ENCODE results near the gene NDUFA13.

Gene NDUFA13

DNA sequence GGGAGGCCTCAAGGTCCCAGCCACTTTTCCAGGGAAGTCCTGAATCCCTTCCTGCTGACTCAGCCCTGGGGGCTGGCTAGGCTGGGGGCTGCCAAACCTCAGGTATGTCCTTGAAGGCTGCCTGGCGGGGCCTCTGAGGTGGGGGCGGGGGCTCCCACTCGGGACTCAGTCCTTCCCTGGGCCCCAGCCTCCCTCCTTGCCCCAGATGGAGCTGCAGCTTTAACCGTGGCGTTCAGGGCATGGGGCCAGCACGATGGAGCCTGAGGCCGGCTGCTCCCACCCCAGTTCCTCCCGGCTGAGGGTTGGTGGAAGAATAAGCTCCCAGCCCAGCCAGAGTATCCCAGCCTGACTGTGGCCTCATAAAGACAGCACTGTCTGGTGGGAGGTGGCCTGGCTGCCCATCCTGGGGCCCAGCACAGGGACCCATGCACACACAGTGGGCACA, 34.5 kb downstream of the NDUFA13 start:
- in situ Hi-C loops (cut with MboI; ENCODE audit: low pct_unique_long_range_greater_than_20kb, low sequenced_read_pairs, unreplicated experiment): no loop called here
- no peak for DNase-seq (ENCODE audit: low spot score)
- TF ChIP-seq CTCF (IDR thresholded peaks at IDR 0.05; ENCODE audit: extremely low read depth, insufficient read depth, missing control alignments): no peak

GRCh38 chr19:19550972-19551852, 35.2 kb downstream of the NDUFA13 start:
- in situ Hi-C loops (cut with MboI; ENCODE audit: low pct_unique_long_range_greater_than_20kb, low sequenced_read_pairs, unreplicated experiment): no loop called here
- DNase-seq (ENCODE audit: low spot score): no peak
- TF ChIP-seq CTCF (IDR thresholded peaks at IDR 0.05; ENCODE audit: extremely low read depth, insufficient read depth, missing control alignments): no peak

DNA sequence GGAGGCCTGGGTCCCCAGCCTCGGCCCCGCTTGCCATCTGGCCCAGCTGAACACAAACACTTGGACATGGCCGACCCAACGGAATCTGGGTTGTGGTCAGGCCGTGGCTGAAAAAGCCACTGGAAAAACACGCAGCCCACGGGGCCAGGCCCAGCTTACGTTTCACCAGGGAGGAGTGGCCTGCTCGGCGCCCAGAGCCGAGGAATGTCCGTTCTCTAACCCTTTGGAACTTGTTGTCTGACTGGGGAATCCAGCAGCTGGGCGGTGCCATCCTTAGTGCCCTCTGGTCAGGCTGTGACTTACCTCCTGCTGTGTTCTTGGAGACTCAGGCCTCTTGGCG, 35.8 kb downstream of the NDUFA13 start:
- DNase-seq (ENCODE audit: low spot score): no peak
- in situ Hi-C loops (cut with MboI; ENCODE audit: low pct_unique_long_range_greater_than_20kb, low sequenced_read_pairs, unreplicated experiment): no loop called here
- no peak for TF ChIP-seq CTCF (IDR thresholded peaks at IDR 0.05; ENCODE audit: extremely low read depth, insufficient read depth, missing control alignments)

DNA sequence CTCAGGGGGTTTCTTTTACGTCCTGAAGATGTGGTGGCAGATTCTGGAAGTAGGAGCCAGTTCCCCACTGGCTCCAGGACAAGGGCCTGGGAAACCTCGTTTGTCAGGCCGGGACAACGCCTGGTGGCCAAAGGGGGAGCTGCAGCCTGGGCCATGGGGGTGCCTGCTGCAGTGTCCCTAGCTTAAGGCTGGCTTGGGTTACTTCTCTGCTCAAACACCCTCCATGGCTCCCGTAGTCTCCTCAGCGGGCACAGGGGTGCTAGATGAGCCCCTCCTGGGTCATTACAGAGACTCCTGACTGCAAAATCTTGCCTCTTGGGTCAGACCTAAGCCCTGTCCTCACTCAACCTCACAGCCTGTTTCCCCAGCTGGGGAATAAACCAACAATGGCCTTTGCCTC, 36.8 kb downstream of the NDUFA13 start:
- TF ChIP-seq CTCF (IDR thresholded peaks at IDR 0.05; ENCODE audit: extremely low read depth, insufficient read depth, missing control alignments): peak; percentile 67
- in situ Hi-C loops (cut with MboI; ENCODE audit: low pct_unique_long_range_greater_than_20kb, low sequenced_read_pairs, unreplicated experiment): no loop called here
- peak; percentile 71 for DNase-seq (ENCODE audit: low spot score)

DNA sequence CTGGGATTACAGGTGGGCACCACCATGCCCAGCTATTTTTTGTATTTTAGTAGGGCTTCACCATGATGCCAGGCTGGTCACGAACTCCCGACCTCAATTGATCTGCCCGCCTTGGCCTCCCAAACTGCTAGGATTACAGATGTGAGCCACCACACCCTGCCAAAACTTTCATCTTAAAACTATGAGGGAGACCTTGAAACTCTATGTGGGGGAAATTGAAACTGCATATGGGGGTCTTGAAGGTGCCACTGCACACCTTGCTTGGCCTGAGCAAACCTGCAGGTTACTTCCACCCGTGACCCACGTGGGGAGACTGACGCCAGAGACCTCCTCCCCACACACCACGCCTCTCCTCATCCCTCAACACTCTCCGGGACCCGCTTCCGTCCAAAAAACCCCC, 37.6 kb downstream of the NDUFA13 start:
- in situ Hi-C loops (cut with MboI; ENCODE audit: low pct_unique_long_range_greater_than_20kb, low sequenced_read_pairs, unreplicated experiment): no loop called here
- DNase-seq (ENCODE audit: low spot score): no peak
- TF ChIP-seq CTCF (IDR thresholded peaks at IDR 0.05; ENCODE audit: extremely low read depth, insufficient read depth, missing control alignments): no peak

DNA sequence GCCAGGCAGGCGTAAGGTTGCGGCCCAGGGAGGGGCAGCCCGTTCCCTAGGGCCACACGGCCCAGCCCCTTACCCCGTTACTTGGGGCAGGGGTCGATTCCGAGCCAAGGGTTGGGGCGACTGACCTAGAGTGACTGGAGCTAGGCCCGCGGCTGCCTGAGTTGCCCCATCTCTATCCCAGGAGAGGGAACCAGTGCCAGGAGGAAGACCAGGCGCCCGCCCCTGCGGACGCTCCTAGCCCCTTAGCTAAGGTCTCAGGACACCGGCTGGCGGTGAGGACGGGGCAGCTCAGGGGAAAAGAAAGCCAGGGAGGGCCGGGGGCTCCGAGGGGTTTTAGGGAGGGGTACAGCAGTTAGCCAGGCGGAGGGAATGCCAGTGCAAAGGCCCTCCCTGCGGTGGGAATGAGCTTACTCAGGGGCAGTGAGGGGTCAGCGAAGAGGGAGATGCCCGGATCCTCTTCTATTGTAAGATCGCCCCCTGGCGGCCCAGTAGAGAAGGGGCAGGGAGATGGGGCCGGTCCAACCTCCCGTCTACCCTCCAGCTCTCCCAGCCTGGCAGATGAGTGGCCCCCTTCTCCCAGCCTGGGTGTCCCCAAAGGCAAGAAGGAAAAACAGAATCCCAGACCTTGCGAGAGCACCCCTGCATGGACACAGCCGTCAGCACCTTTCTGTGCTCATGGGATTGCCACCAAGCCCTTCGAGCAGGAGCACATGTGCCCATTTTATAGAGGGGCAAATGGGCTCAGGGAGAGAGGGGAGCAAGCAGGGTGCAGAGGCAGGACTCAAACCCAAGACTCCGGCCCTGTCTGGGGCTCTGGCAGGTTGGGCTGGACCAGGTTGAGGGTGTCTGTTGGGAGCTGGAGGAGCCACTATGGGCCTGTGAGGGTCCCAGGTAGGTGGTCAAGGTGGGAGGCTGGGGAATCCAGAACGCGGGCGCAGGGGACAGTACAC, 38.3 kb downstream of the NDUFA13 start:
- TF ChIP-seq CTCF (IDR thresholded peaks at IDR 0.05; ENCODE audit: extremely low read depth, insufficient read depth, missing control alignments): peak; percentile 81
- peak; percentile 82 for DNase-seq (ENCODE audit: low spot score)
- in situ Hi-C loops (cut with MboI; ENCODE audit: low pct_unique_long_range_greater_than_20kb, low sequenced_read_pairs, unreplicated experiment): no loop called here
